Sigmoid colon (tissue), 3 donors: ENCODE data around the gene FILIP1L.

Experiments
- CTCF ChIP-seq, 4 experiments: fragments of 450-650 bp in 3 of 4; fragments of 200-600 bp in 1 of 4; IDR thresholded peaks; one replicate each; pipeline ENCODE4 v1.5.1; 2016 to 2019; ENCODE audit warnings: antibody characterized with exemption in 4 of 4, mild to moderate bottlenecking in 3 of 4, moderate library complexity in 2 of 4
- POLR2A ChIP-seq, 2 donors: fragments of 450-650 bp; IDR thresholded peaks; one replicate each; pipeline ENCODE4 v1.6.1; 2016; ENCODE audit warnings: antibody characterized with exemption in 2 of 2, mild to moderate bottlenecking in 2 of 2, moderate library complexity in 2 of 2

DNA sequence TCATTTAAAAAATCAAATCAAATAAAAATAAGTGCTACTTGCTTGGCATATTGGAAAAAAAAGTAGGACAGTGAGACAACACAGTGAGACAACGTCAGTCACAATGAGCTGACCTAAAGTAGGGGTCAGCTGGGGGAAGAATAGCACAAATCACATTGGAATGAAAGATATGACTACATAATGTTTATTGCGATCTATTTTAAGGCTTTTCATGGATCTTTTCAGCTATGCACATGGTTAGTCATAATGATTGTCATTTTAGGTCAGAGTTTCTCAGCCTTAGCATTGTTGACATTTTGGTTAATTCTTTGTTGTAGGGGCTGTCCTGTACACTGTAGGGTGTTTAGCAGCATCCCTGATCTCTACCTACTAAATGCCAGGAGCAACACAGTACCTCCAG lies 252.1 kb downstream of the FILIP1L start:
- TF ChIP-seq CTCF (IDR thresholded peaks at IDR 0.05), result no peak
- TF ChIP-seq POLR2A (IDR thresholded peaks at IDR 0.05), result no peak
